ENCODE data around the gene ANGPTL1.

Gene ANGPTL1

DNA sequence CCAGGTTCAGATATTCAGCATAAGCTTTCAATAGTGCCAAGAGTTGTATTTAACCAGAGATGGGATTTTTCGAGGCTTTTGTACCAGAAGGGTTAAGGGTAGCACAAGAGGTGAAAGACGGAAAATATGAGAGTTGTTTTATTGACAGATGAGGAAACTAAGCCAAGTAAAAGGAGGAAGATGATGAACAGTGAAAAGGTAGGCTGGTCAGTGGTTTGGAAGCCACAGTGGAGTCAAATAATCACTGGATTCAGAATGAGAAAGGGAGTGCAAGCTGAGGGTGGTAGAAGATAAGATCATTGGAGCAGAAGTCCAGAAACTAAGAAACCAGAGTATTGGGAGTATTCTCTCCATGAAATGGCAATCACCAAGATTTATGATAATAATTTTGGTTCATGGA is 45.7 kb downstream of the ANGPTL1 start:
- no peak overlapping the region for H3K4me2 ChIP-seq (ENCODE audit: low read depth, low read length)
- no peaks in the 10 kb centered on the region for H3K9me2 ChIP-seq (replicated peaks; ENCODE audit: insufficient read depth, low read length)
- no peak for DNase-seq
- H3K4me1 ChIP-seq (ENCODE audit: low read length): no peaks in the 10 kb centered on the region
- H3F3A ChIP-seq (ENCODE audit: insufficient read depth, low read length): no peaks in the 10 kb centered on the region
- no peaks in the 10 kb centered on the region for H3K9me3 ChIP-seq (replicated peaks; ENCODE audit: insufficient read depth, low read length)
- H2AFZ ChIP-seq (ENCODE audit: low read length): no peak overlapping the region
- no peaks in the 10 kb centered on the region for H4K20me1 ChIP-seq (ENCODE audit: insufficient read depth, low read length)
- TF ChIP-seq EZH2 (optimal IDR thresholded peaks at IDR 0.05; ENCODE audit: low read depth, low read length) (no peak), EZH2phosphoT487 (IDR thresholded peaks at IDR 0.05; ENCODE audit: low read length) (no peak)
- TF ChIP-seq, protein P1, sequence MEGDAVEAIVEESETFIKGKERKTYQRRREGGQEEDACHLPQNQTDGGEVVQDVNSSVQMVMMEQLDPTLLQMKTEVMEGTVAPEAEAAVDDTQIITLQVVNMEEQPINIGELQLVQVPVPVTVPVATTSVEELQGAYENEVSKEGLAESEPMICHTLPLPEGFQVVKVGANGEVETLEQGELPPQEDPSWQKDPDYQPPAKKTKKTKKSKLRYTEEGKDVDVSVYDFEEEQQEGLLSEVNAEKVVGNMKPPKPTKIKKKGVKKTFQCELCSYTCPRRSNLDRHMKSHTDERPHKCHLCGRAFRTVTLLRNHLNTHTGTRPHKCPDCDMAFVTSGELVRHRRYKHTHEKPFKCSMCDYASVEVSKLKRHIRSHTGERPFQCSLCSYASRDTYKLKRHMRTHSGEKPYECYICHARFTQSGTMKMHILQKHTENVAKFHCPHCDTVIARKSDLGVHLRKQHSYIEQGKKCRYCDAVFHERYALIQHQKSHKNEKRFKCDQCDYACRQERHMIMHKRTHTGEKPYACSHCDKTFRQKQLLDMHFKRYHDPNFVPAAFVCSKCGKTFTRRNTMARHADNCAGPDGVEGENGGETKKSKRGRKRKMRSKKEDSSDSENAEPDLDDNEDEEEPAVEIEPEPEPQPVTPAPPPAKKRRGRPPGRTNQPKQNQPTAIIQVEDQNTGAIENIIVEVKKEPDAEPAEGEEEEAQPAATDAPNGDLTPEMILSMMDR (IDR thresholded peaks at IDR 0.05; ENCODE audit: low read length): no peak
- H3K4me3 ChIP-seq (ENCODE audit: low read length): no peak overlapping the region
- no peak overlapping the region for H3K27ac ChIP-seq (ENCODE audit: low read length)
- H3K36me3 ChIP-seq (replicated peaks; ENCODE audit: insufficient read depth, low read length): no peaks in the 10 kb centered on the region
- no peaks in the 10 kb centered on the region for H3K27me3 ChIP-seq (replicated peaks; ENCODE audit: insufficient read depth, low read length)
- no peak overlapping the region for H3K9ac ChIP-seq (ENCODE audit: low read length)
- H3K79me2 ChIP-seq (ENCODE audit: low read length): no peaks in the 10 kb centered on the region

DNA sequence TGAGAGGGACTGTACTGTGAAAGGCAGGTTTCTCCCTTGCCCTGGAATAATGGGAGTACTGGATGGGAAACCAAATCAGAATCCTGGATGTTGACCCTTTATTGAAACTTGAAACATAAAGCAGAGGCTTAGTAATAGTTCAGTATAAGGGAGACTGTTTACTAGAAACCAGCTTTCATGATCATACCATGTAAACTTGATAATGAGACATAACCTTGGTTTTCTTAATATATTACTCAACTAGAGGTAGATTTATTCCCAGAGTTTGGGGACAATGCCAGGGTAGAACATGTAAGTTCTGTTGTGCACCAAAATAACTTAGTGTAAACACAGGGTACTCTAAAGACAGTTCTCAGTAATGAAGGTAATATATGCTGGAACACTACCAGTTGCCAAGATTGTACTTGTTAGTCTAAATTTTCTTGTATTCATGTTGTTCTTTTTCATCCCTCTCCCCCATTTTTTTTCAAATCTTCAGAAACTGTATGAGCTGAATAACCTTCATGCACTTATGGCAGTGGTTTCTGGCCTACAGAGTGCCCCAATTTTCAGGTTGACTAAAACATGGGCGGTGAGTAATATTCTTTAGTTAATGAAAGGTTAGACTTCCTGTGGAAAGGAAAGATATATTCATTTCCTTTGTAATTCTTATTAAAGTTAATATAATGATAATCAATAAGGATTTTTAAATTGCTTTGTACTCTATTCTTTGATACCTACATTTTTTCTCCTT is 49.6 kb downstream of the ANGPTL1 start:
- no peaks in the 10 kb centered on the region for H3F3A ChIP-seq (ENCODE audit: insufficient read depth, low read length)

DNA sequence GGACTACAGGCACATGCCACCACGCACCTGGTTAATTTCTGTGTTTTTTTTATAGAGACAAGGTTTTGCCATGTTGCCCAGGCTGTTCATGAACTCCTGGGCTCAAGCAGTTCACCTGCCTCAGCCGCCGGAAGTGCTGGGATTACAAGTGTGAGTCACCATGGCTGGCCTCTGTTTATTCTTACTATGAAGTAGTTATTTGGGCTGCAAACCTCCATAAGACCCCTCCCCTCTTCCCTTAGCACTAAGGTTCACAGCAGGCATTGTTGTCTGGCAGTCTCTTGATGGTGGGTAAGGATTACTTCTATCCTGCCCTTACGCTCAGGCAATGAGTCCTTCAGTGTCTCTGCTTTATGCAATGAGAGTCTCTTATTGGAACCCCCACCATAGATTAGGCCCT is 51.8 kb downstream of the ANGPTL1 start:
- Histone ChIP-seq H3K4me3 (ENCODE audit: low read length) (no peak overlapping the region), H3K9me3 (replicated peaks; ENCODE audit: insufficient read depth, low read length) (no peaks in the 10 kb centered on the region), H2AFZ (ENCODE audit: low read length) (no peak overlapping the region), H3K9ac (ENCODE audit: low read length) (no peak overlapping the region), H4K20me1 (ENCODE audit: insufficient read depth, low read length) (no peaks in the 10 kb centered on the region), H3K79me2 (ENCODE audit: low read length) (no peaks in the 10 kb centered on the region), H3K4me1 (ENCODE audit: low read length) (no peaks in the 10 kb centered on the region), H3K4me2 (ENCODE audit: low read depth, low read length) (no peak overlapping the region), H3K27ac (ENCODE audit: low read length) (no peak overlapping the region), H3K36me3 (replicated peaks; ENCODE audit: insufficient read depth, low read length) (no peaks in the 10 kb centered on the region), H3K9me2 (replicated peaks; ENCODE audit: insufficient read depth, low read length) (no peaks in the 10 kb centered on the region), H3F3A (ENCODE audit: insufficient read depth, low read length) (no peaks in the 10 kb centered on the region), H3K27me3 (replicated peaks; ENCODE audit: insufficient read depth, low read length) (no peaks in the 10 kb centered on the region)
- no peak for DNase-seq
- TF ChIP-seq, protein P1 (IDR thresholded peaks at IDR 0.05; ENCODE audit: low read length): no peak

More for the DNA sequence above, 49.6 kb downstream of the ANGPTL1 start:
- no peaks in the 10 kb centered on the region for H3K4me1 ChIP-seq (ENCODE audit: low read length)
- no peaks in the 10 kb centered on the region for H4K20me1 ChIP-seq (ENCODE audit: insufficient read depth, low read length)
- no peaks in the 10 kb centered on the region for H3K36me3 ChIP-seq (replicated peaks; ENCODE audit: insufficient read depth, low read length)
- no peak overlapping the region for H3K4me2 ChIP-seq (ENCODE audit: low read depth, low read length)
- H3K27ac ChIP-seq (ENCODE audit: low read length): no peak overlapping the region
- H3K27me3 ChIP-seq (replicated peaks; ENCODE audit: insufficient read depth, low read length): no peaks in the 10 kb centered on the region
- no peaks in the 10 kb centered on the region for H3K9me2 ChIP-seq (replicated peaks; ENCODE audit: insufficient read depth, low read length)
- TF ChIP-seq, protein P1 (IDR thresholded peaks at IDR 0.05; ENCODE audit: low read length): no peak
- no peak for TF ChIP-seq EZH2phosphoT487 (IDR thresholded peaks at IDR 0.05; ENCODE audit: low read length)
- TF ChIP-seq EZH2 (optimal IDR thresholded peaks at IDR 0.05; ENCODE audit: low read depth, low read length): no peak
- H3K9ac ChIP-seq (ENCODE audit: low read length): no peak overlapping the region
- DNase-seq: no peak
- no peaks in the 10 kb centered on the region for H3K9me3 ChIP-seq (replicated peaks; ENCODE audit: insufficient read depth, low read length)
- H3K79me2 ChIP-seq (ENCODE audit: low read length): no peaks in the 10 kb centered on the region
- no peak overlapping the region for H3K4me3 ChIP-seq (ENCODE audit: low read length)
- H2AFZ ChIP-seq (ENCODE audit: low read length): no peak overlapping the region

Data from MM.1S (cell line).